ENCODE data around the gene IQCM.

IQCM gene

DNA sequence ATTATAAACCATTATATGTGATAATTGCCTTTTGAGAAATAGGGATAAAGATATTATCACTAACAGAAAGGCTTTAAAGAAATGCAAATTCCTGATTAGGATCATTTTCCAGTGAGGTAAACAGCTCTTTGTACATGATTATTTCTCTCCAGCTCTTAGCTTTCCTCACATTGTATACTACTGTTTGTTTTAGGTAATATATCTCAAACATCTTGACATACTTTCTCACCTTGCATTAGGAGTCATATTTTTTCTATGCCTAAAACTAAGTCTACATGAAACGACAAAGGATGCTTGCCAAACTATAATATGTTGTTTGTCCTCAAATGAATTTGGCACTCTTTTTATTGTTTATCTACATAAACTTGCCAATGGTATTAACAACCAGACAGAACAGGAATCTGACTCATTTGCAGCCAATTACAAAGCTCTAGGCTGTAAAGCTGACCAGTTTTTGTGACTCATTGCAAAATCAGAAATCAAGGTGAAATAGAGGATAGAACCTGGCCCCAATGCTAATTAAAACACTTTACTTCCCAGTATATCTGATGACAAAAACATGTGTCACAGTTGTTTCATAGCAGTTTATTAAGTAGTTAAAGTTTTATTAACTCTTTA is 107.0 kb downstream of the IQCM start:
- DNase-seq, result no peak

DNA sequence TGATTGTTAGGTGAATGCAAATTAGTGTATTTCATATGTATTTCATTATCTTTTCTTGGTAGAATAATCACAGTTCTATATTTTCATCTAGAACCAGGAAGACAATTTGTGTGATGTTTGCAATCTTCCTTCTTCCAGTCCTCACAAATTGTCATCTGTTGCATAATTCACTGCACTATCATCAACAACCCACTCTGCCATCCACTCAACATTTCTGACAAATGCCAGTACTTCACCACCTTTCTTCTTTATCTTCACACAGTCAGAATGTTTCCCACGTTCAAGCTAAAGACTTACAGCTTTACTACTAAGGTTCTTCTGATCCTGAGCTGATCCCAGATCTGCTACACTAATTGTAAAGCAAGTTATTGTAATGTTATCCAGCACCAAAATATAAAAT is 107.8 kb downstream of the IQCM start:
- no peak for DNase-seq

DNA sequence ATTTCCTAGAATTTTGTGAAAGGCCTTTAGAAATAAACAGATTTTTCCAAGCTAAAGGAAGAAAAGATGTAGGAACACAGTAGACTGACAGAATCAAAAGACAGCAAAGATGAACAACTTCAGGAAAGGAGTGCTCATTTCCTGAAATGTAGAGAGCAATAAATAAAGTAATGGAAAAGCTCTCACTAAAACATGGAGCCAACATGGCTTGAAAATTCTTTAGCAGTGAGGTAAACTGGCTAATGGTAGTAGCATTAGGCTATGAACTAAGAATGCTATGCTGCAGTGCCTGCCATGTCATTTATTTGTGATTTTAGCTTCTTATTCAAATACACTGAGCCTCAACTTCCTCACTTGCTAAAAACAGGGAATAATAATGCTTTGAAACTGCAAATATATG is 108.7 kb downstream of the IQCM start:
- no peak for DNase-seq

DNA sequence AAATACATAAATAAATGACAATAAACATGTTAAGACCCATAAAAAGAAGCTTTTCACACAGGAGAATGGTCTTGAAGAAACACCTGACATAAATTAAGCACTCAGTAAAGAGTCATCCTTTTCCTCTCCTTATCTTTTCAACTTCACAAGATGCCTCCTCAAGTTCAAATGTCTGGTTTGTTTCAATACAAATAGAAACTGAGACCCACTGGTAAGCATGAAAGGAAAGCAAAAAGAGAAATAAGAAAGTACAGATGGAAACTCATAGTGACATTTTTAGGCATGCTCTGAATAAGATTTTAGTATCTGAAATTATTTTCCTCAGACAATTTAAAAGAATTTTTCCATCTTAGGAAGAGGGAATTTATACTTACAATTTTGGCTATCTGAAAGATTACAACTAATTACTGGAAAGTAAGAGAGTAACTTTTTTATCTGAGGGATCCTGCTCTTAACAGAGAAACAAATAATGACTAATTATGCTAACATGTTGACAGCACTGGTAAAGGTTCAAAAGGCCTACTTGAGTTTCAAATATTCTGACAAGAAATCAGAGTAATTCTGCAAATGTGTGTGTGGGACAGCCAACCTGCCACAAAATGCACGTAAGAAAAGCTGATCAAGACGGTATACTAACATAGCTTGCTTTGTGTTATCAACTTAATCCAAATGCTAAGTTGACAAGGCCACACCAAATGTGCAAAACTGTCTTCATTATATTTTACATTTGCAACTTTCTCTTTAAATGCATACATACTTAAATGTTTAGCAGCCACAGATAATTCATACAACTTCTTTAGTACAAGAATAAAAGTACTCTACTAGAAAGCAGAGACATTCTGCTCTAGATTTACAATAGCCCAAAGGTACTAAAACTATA is 113.0 kb downstream of the IQCM start:
- DNase-seq, result no peak

DNA sequence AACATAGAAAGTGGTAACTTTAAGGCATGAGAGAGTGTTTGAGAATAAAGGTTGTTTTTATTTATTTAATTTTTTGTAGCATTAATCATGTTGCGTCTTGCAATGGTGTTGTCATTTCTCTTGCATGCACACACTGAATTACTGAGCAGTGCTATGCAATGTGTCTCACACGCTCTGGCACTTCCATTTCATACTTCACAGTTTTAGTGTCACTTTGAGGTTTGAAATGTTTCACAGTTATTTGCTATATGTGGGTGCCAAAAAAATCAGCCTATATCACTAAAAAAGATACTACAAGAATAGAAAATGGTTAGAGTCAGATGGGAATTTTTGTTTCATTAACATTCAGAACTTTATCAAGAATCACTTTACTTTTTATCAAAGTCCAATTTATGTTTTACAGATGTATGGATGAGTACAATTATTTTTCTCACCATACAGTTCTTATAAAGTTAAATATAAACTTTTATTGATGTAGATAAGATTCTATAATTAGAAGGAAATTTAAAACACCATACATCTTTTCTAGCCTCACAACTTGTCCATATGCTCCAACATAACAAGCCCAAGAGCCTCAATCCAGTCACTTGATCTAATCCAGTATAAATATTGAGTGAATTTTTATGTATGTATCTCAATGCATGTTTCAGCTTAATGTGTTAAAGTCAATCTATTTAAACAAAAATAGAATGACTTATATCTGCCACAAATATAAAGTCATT is 114.0 kb downstream of the IQCM start:
- no peak for DNase-seq

DNA sequence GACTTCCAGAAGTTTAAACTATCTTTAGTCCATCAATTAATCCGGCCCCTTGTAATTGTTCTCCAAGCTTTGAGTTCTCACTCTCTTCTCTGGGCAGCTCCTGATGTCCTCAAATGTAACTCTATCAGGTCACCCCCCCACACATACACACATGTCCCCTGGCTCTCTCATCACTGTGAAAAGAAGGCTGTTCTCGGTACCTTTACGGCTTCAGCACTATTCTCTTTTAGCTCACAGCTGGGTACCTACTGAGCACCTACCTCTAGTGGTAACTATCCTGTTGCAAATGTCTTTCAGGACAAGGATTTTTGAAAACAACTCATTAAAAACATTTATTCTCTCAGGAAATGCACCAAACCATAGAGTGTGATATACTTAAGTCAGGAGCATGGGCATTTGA is 115.4 kb downstream of the IQCM start:
- no peak for DNase-seq

DNA sequence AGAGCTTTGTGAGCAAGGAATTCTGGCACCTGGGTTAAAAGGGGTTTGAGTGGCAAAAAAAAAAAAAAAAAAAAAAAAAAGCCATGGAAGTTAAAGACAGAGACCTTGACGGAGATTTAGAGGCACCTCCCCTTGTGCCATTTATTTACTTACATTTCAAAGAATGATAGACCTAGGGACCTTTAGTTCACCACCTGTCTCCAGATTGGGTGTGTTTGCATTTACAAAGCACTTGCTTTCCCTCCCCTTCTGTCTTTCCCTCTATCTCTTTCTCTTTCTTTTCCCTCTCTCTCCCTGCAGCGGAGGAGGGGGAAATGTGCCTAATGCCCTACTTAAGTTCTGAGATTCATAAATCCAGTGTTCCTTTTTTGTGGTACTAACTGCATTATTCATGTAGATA is 116.0 kb downstream of the IQCM start:
- no peak for DNase-seq

DNA sequence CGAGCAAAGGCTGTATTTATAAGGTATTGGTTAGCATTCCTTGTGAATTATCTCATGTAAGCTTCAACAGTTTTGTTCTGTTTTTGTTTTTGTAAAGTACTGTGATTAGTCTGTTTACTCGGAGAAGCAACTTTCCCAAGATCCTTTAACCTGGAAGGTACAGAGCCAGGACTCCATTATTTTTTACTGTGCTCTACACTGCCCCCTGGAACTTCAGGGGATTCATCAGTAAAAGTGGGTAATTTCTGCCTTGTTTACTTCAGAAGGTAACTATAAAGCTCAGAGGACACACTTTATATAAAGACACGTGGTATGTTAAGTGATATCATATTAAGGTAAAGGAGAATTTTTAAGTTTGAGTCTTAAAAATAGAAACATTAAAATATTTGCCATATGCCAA is 124.9 kb downstream of the IQCM start:
- no peak for DNase-seq

DNA sequence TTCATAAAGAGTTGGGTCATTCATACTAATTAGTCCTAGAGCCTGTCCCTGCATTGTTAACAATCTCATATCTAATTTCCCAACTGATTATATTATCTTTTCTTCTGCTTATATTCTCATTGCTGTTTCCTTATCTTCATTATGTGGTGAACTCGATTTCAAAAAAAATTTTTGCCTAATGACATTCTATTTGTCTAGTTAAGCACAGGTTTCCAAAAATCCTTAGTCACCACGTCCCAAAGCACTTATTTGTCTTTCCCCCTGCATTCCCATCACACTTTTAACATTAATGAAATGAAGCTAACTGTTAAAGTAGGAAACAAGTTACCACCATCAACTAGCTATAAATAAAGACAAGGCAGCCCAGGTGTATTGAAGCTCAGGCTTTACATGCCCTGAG is 131.1 kb downstream of the IQCM start:
- no peak for DNase-seq

DNA sequence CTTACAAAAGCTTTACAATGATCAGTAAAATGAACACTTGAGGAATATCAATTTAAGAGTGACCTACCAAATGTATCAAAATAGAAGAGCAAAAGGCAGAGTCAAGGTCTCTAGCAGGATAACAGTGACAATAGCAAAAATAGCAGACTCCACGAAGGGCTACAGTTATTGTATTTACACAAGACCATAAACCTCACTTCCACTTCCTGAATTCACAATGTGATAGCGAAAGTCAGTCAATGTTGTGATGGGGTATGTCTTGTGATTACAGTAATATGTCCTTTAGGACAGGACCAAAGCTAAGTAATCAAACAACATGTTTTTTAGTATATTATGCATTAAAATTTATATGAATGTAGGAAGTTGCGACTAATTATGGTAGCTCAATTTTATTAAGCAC is 139.6 kb downstream of the IQCM start:
- no peak for DNase-seq

DNA sequence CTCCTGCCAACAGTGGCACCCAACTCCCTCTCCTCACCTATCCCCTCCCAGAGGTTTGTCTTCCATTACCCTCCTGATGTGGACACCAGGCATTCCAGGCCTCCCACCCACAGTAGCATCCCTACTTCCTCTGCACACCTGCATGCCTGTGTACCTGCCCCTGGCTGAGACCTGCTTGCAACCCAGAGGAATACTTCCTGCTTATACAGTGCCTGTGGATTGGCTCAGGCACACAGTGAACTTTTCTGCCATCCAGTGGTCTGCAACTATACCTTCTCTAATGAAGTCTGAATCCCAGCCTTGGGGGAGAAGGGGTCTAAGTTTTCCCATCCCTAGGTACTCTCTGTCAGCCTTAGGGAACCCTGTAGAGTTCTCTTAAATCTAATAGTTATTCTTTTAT is 169.9 kb downstream of the IQCM start:
- DNase-seq, result no peak

DNA sequence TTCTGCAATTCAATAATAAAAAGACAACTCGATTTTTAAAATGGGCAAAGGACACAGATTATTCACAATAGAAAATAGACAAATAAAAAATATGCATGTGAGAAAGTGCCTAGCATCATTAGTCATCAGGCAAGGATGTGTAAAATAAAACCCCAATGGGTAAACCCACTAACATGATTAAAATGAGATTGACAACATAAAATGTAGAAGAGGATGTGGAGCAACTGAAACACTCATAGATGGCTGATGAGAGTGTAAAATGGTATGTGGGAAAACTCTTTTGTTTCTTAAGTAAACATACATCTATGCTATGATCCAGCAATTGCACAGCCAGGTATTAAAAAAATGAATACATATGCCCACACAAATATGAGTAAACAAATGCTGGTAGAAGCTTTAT is 177.6 kb downstream of the IQCM start:
- DNase-seq, result no peak

DNA sequence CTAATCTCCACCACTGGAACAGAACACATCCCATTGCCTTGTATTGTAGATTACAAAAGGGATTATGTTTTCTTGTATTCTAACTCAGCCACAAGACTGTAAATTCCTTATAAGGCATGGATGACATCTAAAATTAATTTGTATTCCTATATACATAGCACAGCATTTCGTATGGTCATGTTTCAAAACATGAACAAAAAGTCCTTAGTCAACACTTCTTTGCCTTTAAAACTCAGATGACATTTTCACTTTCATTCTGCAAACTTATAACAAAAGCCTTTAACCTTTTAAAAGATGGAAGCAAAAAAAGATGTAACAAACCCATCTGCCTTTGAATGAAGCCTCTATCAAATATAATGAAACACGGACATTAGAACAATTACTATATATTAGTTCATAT is 181.3 kb downstream of the IQCM start:
- DNase-seq, result no peak

DNA sequence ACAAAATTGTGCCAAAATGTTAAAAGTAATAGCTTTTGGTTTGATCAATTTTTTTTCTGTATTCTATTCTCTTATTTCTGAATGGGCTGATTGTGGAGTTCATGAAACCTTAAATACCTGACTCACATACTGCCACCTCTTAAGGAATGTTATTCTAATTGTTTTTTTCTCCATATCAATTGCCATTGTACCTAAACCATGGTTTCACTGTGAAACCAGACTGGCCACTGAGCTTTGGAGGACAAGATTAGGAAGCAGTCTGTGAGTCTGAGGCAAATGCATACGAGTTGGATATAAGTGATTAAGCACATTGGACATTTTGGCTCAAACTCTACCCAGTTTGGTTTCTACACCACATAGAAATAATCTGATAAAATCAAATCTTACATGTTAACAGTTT is 184.0 kb downstream of the IQCM start:
- no peak for DNase-seq

DNA sequence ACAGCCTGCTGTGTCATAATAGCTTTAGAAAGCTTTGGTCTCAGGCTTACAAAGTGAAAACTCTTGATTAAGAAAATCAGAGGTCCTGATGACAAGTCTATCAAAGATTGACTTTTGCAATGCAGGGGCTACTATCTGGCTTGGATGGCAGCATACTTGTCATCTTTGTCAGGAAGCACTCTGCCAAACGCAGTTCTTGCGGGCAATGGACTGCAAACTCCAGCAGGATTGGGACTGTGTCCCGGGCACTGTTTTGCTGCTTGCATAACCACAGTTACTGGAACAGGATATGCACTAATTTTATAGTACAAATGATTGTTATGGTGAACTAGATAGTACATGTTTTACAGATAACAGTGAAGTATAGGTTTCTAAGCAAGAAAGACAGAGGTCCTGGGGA is 185.6 kb downstream of the IQCM start:
- no peak for DNase-seq

DNA sequence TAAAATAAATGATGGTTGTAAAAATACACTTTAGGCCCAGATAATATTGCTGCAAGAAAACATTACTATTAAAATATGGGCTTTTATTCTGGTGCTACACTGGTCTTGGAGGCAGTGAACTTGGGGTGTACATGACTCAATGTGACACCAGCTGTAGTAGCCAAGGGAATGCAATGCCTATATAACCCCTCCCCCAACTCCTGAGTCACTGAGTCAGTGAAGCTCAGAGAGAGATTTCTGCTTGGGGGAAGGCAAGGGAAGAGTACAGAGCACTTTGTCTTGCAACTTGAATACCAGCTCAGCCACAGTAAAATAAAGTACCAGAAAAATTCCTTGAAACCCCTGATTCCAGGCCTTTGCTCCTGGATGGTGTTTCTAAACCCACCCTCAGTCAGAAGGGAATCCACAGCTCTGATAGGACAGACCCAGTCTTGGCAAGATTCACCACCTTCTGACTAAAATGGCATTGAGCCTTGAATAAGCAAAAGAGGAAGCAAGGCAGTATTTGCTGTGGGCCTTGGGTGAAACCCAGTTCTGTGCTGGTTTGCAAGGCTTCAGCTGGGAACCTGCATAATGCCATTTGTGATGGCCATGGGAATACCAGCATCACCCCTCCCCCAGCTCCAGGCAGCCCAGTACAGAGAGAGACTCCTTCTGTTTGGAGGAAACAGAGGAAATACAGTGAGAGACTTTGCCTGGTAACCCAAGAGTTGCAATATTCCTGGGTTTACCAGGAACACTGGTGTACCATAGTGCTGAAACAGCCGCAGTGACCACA is 209.9 kb downstream of the IQCM start:
- DNase-seq, result no peak

DNA sequence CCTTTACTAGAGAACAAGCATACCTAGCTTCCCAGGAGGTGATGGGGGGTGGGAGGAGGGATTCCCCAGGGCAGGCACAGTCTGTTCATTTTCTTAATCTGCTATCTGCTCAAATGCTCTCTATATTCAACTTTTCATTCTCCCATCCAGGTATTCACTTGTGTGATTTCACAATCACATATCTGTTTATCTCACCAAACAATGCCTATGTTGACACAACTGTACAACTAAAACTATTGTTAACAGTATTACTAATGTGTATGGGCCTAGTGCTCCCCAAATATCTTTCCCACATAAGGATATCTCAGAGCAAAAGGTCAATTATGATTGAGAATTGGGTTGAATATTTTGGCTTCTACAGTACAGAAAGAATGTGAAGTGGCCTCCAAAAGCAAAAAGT is 210.8 kb downstream of the IQCM start:
- no peak for DNase-seq

DNA sequence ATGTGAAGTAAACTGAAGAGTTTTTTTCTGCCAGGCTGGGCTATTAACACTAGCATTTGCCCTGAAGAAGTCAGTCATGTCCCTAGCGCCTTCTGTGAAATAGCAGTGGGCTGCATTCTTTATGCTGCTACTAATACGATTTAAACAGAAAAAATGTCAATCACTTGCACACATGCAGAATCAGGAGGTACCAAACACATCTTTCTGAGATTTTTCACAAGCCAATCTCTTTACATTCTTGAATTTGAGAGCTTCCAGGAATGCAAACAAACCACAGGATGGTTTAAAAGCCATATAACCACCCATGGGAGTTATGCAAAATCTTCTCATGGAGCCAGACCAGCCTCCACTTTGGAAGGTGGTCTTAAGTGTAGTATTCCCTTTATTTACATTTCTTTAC is 220.1 kb downstream of the IQCM start:
- DNase-seq, result no peak

DNA sequence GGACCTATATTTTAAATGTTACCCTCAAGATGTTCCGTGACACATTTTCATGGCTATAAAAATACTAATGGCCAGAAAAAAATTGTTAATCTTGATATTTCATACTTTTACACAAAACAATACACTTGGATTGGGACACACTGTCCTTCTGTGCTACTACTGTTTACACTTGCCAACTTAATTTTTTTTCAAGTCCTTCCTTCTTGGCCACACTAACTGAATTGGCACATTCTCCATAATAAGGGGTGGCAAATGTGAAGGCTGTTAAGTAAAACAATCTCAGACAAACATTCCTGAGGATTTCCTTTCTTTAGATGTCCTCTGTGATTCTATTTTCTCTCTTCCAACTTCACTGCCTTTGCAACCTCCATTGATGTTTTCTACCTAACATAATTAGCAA is 225.8 kb downstream of the IQCM start:
- DNase-seq, result no peak

DNA sequence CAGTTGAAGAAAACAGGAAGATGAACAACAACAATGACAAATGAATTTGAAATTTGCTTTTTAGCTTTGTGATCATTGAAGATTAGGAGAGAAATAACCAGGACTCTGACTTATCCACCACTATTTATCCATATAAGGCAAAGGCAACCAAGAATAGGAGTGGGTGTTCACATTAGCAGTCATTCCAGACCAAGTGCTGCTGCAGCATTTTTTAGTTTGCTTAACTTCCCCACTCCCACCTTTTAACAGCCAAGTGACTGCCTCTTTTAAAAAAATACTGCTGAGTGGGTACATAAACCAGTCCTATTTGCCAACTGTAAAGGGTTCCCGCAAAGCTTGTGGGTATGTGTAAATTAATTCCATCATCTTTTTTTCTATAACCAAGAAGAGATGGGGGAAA is 230.9 kb downstream of the IQCM start:
- no peak for DNase-seq

DNA sequence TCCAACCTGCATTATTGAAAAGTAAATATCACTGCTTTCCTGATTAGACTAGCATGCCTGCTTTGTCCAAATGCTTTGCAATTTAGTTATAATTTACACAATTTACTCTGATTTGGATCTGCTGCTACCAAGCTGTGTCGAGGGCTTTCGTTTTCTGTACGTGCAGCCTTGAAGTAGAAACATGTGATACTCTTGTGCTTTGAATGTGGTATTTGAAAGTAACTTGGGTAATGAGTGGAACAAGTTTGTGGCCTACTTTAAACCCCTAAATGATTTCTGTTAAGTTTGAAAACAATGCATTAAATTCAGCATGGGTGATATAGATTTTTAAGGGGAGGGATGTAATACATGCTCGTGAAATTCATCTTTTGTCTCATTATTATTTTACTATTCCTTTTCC is 240.7 kb downstream of the IQCM start:
- DNase-seq, result no peak

DNA sequence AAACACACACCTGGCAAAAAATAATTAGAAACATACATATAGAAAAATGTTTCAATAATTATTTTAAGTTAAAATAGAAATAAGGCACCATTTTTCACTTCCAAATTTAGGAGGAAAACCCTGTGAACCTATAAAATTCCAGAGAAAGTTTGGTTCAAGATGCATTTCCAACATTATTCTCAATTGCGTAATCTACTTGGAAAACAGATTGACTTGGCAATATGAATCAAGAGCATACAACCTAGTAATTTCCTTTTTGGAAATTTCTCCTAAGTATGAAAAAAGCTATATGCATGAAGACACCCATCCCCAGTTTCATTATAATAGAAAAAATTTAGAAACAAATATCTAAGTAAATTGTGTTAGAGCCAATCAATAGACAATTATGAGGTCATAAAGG is 242.9 kb downstream of the IQCM start:
- DNase-seq, result no peak

DNA sequence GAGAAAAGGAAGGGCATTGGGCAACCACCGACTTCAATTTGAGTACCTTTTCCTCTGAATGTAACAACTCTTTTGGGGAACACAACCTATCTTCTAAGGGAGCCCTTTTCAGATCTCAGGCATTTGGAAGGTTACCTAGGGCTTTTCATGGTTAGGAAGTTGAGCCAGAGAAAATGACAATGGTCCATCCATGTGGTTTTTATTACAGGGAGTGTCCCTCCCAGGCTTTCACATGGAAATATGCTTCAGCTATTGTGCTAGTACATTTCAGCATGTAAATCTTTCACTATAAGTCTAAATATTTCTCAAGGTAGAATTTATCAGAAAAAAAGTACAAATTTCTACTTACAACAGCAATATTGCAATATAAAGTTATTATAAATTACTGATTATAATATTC is 259.8 kb downstream of the IQCM start:
- no peak for DNase-seq
